ENCODE results near the gene GDA.
"Not testable (repeated sequence)": the region's sequence is repeated elsewhere in the genome, so short reads cannot be mapped to it uniquely, and the experiment has no call there.

The GDA gene

DNA sequence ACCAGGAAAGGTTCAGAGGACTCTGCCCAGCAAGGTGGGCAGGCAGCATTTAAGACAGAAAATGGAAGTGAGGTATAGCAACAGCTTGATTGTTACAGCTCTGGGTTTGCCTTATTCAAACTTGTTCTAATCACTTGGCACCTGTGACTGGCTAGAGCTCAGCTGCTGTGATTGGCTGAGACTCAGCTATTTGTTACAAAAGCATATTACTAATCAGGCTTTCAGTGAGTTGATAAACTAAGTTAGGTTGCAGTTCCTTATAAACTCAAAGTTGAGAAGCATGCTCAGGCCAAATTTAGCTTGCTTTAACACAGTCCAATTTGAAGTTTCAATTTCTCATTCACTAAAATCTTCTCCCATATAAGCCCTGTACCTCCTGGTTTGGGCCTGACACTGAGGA lies 56.3 kb downstream of the GDA start:
- DNase-seq (ENCODE audit: low spot score) (no peak), FAIRE-seq (no peak)

DNA sequence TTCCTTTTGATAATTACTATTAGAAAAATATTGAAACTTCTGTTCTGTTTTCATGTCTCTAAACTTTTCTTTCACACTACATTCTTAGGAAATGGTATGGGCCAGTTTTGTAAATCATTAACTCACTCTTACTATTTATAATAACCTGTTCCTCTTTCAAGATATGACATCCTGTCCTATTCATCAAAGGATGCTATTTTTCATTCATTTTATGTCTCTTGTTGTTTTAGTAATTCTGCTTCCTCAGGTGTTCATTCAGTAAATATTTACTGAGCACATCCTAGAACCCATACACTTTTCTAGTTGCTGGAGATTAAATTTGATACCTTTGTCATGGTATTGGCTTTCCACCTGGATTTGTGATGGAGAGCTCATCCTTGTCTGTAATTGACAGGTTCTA lies 58.0 kb downstream of the GDA start:
- DNase-seq (ENCODE audit: low spot score) (no peak), FAIRE-seq (peak; percentile 24)

DNA sequence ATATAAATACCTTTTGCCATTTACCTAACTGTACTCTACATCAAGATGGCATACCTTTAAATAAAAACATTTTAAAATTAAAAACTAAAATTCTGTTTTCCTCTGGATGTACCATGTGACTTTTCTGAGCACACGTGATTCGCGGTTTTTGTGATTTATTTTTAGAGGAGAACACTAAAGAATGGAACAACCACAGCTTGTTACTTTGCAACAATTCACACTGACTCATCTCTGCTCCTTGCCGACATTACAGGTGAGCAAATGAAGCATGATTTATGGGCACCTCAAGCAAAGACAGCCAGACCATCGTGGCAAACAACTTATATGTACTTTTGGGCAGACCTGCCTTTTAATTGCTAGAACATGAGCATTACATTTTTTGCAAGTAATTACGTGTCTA lies 61.3 kb downstream of the GDA start:
- no peak for DNase-seq (ENCODE audit: low spot score)
- no peak for FAIRE-seq

DNA sequence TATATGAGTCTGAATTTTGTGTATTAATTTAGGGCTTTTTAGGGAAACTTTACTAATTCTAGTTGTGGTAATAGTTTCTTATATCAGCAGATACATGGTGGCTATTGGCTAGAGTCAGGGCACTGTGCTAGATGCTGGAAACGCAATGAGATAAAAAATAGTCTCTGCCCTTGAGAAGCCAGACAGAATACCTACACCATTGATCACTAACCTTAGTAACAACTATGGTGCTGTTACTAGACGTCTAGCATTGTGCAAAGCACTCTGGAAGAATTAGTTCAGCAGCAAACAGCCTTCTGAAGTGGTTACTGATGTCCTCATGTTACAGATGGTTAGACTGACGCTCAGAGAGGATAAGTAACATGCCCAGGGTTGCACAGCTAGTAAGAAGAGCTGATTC lies 61.8 kb downstream of the GDA start:
- DNase-seq (ENCODE audit: low spot score) (no peak), FAIRE-seq (no peak)

DNA sequence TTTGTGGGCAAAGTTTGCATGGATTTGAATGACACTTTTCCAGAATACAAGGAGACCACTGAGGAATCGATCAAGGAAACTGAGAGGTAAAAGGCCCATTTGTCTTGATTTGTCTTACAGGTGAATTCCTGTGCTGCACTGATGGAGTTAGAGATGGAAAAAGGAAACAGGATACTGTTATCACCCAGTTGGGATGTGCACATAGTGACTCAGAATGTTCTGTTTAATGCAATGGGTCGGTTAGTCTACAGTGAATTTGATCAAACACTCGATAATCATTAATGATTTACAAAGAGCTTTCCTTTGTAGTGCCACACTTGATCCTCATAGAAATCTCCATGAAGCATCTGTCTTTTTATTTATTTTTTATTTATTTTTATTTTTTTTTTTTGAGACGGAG lies 64.7 kb downstream of the GDA start:
- FAIRE-seq, result no peak
- no peak for DNase-seq (ENCODE audit: low spot score)

DNA sequence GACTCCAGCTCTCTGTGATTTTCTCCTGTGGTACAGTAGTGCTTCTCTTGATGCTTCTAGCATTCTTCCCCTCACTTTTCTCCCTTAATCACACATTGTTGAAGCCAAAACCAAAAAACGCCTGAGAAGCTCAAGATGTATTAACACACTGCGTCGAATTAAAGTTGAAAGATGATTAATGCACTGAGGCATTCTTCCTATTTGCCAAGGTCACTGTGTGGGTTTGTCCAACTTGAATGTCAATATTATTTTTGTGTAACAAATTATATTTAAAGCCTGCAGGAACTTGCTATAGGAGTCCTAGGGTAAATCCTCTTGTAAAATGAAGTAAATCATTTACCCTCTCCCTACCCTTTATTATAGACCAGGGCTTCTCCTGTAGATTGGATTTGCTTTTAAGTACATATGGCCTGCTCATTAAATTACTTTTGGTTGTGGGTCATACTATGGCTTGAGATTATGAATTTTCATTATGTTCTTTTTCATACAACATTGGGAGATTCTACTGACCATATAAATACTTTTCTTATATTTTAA lies 68.1 kb downstream of the GDA start:
- DNase-seq (ENCODE audit: low spot score) (no peak), FAIRE-seq (no peak)

DNA sequence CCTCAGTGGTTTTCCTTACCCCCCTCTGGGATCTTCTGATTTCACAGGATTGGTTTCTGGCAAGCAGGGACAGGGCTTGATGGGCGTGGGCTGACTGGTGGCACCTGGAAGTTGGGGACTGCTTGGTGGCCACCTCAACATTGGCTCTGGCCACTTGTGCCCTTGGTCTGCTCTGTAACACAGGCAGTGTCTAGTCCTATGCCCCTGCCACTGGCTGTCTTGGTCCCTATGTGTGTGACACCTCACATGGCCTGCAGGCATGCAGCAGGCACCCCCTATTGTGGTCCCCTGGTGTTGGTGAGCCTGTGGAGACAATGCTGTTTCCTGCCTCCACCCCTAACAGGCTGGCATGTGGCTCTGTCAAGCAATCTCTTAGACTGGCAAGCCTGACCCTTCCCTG lies 71.3 kb downstream of the GDA start:
- FAIRE-seq (no peak), DNase-seq (ENCODE audit: low spot score) (no peak)

DNA sequence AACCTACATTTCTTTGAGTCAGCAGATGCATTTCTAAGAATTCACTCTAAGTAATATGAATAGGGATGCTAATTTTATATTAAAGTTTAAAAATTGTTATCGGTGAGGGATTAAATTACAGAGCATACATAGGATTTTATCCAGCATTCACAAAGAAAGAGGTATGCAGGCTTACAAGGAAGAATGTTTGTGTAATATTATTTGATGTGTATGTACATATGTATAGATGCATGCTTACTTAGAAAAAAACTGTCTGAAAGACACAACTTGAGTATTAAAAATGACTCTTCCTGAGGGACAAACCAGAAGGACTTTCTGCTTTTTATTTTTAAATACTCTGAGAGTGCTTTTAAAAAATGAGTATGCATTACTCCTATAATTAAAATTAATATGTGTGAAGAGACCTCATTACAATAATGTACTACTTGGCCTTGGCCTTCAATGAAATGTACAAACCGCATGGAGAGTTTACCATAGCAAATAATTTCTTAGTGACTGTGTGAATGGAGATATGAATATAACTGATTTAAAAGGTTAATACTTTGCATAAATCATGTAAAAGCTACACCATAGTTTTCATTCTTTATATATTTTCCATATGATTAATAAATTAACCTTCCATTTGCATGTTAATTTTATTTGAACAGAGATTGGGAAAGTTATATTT lies 77.0 kb downstream of the GDA start:
- DNase-seq (ENCODE audit: low spot score) (no peak), FAIRE-seq (no peak)

DNA sequence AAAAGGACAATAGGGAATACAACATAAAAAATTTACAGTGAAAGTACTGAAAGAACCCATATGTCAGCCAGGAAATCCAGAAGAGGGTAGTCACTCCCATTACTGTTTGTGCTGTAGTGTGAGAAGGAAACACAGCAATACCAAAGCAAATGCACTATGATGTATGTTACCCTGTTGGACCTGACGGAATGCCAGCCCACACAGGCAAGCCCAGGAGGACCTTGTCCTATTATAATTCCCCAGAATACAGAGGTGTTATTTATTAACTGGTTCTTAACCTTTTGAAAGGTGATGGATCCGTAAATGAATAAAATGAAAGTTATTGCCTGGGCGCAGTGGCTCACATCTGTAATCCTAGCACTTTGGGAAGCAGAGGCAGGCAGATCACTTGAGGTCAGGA lies 79.0 kb downstream of the GDA start:
- FAIRE-seq (no peak), DNase-seq (ENCODE audit: low spot score) (no peak)

DNA sequence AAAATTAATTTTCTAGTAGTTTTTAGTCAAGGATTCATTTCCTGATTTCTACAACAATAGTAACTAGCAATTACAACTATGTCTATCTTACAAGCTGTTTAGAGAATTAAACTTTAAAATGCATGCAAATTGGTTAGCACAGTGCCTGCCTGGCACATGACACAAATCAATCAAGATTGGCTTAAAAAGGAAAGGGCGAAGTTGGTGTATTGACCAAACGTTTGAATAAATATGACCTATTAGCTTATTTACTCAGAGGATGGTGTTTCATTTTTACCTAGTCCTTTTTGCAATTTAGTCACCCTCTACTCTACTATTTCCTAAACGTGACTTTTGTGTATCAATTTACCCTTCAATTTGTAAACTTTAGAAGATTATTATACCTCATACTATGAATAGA lies 83.5 kb downstream of the GDA start:
- FAIRE-seq (no peak), DNase-seq (ENCODE audit: low spot score) (no peak)

DNA sequence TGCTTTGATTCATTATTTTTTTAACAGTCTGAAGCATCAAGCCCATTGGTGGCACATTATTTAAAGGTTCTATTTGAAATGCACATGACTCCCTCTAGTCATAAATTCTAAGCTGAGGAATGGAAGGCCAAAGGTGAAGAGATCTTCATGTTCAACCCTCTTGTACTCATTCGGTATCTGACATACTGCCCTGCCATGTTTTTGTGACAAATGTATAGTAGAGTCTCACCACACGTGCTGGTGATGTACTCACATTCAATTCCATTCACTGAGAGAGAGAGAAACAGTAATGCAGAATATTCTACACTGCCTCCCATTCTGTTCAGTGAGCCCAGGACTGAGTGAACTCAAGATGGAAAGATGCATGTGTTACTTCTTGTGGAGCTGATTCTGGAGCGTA lies 98.3 kb downstream of the GDA start:
- DNase-seq (ENCODE audit: low spot score) (no peak), FAIRE-seq (no peak)

DNA sequence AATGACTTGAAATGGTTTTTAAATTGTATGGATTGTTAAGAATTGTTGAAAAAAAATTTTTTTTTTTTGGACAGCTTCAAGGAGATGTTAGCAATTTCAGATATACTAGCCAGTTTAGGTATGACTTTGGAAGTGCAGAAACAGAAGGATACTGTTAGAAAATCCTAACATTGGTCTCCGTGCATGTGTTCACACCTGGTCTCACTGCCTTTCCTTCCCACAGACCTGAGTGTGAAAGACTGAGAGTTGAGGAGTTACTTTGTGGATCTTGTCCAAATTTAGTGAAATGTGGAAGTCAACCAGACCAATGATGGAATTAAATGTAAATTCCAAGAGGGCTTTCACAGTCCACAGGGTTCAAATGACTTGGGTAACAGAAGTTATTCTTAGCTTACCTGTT lies 102.3 kb downstream of the GDA start:
- FAIRE-seq, result no peak
- no peak for DNase-seq (ENCODE audit: low spot score)

DNA sequence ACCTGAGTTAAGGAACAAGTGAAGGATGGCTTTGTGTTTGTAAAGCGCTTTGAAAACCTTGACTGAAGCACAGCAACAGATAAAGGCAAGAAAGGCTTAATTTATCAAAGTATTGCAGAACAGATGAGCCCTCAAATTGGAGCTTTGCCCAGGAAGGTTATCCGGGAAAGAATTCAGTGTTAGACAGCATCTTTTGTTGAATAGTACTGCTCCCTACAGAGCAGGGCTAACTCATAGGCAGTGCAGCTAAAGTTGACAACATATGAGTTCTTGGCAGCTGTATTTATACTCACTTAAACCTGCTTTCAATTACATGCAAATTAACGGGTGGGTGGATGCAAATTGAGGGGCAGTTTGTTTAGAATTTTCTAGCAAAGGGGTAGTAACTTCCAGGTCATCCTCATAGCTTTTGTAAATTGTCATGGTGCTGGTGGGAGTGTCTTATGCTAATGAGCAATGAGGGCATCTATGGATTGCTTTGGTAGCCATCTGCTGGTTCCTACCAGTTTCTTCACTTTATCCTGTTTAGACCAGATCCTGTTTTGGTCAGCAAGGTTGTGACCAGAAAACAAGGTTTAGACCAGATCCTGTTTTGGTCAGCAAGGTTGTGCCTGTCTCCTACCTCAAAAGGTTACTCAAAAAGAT lies 105.8 kb downstream of the GDA start:
- no peak for DNase-seq (ENCODE audit: low spot score)
- FAIRE-seq, result no peak

DNA sequence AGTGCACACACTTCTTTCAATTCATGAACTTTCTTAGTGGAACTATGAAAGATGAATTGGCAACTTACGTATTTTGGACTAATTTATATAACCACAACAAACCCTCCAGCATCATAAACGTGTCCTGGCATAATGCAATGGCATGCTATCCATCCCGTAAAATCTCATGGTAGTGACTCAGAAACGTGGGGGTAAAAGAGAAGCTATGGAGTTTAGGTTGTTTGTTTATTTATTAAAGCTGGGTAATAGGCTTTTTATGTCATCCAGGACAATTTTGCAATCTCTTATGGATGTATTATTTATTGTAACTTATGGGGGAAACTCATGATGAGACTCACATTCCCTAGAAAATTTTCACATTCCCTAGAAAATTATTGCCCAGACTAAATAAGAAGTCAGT lies 106.3 kb downstream of the GDA start:
- FAIRE-seq, result no peak
- DNase-seq (ENCODE audit: low spot score), result no peak

DNA sequence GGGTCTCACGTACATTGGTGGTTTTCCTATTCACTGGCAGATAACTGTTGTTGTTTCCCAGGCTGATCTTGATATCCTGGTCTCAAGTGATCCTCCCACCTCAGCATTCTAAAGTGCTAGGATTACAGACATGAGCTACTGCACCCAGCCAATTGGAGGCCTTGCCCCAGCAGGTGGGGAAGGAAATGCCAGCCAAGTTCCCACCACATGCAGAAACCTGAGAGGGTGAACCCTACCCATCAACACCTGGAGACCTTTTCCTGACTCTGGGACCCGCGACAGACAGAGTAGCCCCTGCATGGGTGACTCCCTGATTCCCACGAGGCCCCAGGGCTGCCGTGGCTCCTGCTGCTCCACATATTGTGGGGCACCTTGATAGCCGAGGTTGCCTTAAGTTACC lies 107.7 kb downstream of the GDA start:
- FAIRE-seq (no peak), DNase-seq (ENCODE audit: low spot score) (no peak)

DNA sequence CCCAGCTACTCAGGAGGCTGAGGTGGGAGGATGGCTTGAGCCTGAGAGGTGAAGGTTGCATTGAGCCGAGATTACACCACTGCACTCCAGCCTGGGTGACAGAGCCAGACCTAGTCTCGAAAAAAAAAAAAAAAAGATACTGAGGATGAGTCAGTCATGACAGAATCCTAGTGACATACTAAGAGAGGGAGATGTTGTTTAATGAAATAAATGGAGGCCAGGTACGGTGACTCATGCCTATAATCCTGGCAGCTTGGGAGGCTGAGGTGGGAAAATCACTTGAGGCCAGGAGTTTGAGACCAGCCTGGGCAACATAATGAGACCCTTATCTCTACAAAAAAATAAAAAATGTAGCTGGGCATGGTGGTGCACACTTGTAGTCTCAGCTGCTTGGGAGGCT lies 108.6 kb downstream of the GDA start:
- DNase-seq (ENCODE audit: low spot score) (peak; percentile 53), FAIRE-seq (no peak)

DNA sequence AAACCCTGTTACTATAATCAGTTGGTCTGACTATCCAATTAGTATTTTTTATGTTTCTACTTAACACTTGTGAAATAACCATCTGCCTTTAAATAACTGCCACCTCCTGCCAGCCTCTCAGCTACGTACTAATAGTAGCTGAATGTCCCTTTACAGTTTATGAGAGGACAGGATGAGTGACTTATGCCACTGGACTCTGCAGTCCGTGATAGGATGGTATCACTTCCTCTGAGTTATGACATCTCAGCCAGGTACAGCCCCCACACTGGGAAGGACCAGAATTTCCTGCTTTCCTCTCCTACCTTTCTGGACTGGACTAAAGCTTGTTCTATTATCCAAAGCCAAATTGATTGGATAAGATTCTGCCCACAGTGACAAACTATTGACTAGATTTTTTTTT lies 112.8 kb downstream of the GDA start:
- FAIRE-seq, result no peak
- DNase-seq (ENCODE audit: low spot score), result no peak

DNA sequence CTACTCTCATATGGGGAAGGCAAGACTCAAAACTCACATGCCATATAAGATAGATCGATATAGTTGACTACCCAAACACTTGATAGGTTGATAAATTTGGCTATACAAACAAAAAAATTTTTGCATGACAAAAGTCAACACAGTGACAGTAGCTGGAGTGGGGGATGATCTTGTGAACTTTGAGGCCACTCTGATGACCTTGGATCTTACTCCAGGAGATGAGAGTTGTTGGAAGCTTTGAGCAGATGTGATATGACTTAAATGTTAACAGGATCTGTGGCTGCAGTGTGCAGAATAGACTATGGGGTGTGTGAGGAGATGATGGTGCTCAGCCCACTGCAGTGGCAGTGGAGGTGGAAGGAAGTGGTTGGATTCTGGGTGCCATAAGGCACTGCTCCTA lies 114.3 kb downstream of the GDA start:
- FAIRE-seq, result no peak
- DNase-seq (ENCODE audit: low spot score), result no peak

DNA sequence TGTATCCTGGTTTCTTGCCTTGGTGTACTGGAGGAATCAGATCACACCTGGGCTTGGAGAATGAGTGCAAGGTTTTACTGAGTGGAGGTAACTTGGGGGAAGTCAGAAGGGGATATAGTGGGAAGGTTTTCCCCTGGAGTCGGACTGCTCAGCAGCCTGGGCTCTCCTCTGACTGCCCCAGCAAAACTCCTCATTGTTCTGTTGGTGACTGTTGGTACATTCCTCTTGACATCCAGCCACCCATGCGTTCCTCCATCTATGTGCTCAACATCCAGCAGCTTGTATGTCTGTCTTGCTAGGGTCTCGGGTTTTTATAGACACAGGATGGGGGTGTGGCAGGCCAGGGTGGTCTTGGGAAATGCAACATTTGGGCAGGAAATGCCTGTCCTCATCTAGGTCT lies 119.7 kb downstream of the GDA start:
- DNase-seq (ENCODE audit: low spot score), result no peak
- FAIRE-seq, result no peak

DNA sequence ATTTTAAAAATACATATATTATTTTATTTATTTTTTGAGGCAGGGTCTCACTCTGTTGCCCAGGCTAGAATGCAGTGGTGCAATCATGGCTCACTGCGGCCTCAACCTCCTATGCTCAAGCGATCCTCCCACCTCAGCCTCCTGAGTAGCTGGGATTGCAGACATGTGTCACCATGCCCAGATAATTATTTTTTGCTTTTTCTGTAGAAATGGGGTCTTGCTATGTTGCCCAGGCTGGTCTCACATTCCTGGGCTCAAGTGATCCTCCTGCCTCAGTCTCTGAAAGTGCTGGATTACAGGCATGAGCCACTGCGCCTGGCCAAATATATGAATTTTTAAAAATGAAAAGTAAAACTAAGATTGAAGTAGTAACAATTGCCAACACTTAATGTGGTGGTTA lies 121.1 kb downstream of the GDA start:
- not testable (repeated sequence) for DNase-seq (ENCODE audit: low spot score); FAIRE-seq

DNA sequence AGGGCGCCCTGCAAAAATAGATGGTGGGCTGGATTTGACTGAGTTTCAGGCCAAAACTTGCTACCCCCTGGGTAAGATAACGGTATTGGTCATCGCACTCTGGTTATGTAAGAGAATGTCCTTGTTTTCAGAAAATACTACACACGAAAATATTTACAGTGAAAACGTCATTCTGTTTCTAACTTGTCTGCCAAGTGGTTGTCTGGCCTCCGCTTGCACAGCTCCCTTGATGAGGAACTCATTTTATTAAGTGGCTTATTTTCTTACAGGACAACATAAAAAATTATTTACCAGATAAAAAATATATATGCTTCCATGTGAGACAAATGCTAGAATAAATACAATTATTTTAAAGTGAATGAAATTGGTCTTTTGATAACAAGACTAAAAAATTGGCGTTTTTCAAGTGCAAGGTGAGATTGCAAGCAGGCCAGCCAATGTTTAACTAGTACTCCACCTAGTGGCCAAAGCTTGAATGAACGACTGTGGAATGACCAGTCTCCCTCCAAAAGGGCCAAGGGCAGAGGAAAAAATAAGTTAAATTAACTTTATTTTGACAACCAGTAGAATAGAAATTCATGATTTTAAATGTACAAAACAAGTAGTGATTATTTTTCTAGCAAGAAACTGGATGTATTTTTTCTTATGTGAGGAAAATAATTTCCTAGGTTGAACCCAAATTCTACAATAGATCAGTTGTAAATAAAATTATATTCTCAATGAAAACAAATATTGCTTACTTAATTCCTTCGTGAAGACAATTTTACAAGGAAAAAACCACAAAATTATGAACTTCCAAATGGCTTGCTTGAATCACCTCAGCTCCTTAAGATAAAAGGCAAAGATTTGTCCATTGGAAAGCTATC lies 122.6 kb downstream of the GDA start:
- peak; percentile 42 for DNase-seq (ENCODE audit: low spot score)
- FAIRE-seq, result peak; percentile 89

DNA sequence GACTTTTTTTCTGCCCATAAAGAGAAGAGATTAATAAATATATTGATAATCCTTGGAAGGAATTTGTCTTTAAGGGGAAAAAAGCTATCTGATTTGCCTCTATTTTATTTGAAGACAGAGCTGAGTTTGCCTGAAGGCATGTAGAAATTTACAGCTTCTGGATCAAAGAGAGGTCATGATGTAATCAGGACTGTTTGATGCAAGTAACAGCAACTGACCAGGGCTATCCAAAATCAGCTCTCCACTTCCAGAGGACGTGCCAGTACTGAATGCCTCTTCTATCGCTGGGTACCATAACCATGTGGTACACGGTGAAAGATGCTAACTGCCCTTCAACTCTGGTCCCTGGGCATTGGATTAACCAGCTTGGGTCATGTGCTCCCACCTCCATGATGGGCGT lies 125.2 kb downstream of the GDA start:
- DNase-seq (ENCODE audit: low spot score) (no peak), FAIRE-seq (no peak)
